Rectal smooth muscle tissue (tissue), 1 donor: ENCODE results near the gene STT3B.
"Not testable (repeated sequence)": the region's sequence is repeated elsewhere in the genome, so short reads cannot be mapped to it uniquely, and the experiment has no call there.

Experiments used
- H3K27ac ChIP-seq: one replicate; pipeline ENCODE4 v1.7.0; 2013; ENCODE audit warnings: low read depth, low read length, inconsistent platforms
- H3K27me3 ChIP-seq: one replicate; pipeline ENCODE4 v1.7.0; 2013; ENCODE audit warnings: low read length; ENCODE audit not compliant: control insufficient read depth, insufficient read depth
- H3K36me3 ChIP-seq: one replicate; pipeline ENCODE4 v1.7.0; 2013; ENCODE audit warnings: low read length; ENCODE audit not compliant: control insufficient read depth, insufficient read depth
- H3K4me1 ChIP-seq: one replicate; pipeline ENCODE4 v1.7.0; 2013; ENCODE audit warnings: low read length; ENCODE audit not compliant: control insufficient read depth, insufficient read depth
- H3K4me3 ChIP-seq: one replicate; pipeline ENCODE4 v1.7.0; 2013; ENCODE audit warnings: low read length
- H3K9ac ChIP-seq: one replicate; pipeline ENCODE4 v1.7.0; 2013; ENCODE audit warnings: low read length

STT3B gene

DNA sequence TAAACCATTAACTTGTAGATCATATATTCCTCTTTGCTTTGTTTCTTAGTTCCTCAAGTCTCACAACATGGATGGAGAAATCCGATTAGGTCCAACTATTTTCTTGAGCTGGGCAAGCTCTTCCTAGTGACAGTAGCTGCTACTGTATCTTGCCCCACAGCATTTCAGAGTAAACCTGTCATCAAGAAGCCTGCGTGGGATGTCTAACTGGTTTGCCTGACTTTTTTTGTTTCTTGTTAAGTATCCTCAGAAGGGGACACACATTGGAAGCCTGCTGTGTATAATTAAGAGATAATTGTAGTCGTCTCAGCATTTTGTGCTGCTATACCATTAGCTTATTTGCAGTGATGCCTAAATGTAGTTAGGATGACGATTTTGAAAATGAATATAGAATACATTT is 29.3 kb upstream of the STT3B start:
- H3K27ac ChIP-seq, result no peak overlapping the region
- H3K27me3 ChIP-seq, result no peaks in the 10 kb centered on the region
- H3K36me3 ChIP-seq, result no peaks in the 10 kb centered on the region
- H3K9ac ChIP-seq, result no peak overlapping the region
- H3K4me1 ChIP-seq, result no peaks in the 10 kb centered on the region
- no peak overlapping the region for H3K4me3 ChIP-seq

DNA sequence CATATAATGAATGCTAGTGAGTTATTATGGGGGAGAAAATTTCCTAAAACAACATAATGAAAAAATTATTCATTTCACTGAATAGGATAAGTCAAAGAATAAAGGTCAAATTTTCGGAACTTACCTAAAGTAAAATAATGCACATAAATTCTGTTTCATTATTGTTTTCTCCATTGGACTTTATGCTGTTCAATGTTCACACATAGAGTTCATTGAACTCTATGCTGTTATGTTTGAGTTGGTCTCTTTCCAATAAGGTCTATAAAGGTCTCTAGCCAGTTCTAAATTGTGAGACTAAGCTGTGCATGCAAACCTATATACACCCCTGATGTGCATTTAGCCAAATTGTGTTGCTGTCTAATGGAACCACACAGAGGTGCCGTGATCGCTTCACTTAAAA is 28.5 kb upstream of the STT3B start:
- no peaks in the 10 kb centered on the region for H3K4me1 ChIP-seq
- no peak overlapping the region for H3K27ac ChIP-seq
- H3K9ac ChIP-seq, result no peak overlapping the region
- no peak overlapping the region for H3K4me3 ChIP-seq
- no peaks in the 10 kb centered on the region for H3K36me3 ChIP-seq
- no peaks in the 10 kb centered on the region for H3K27me3 ChIP-seq

GRCh38 chr3:31505371-31506048 is 27.2 kb upstream of the STT3B start:
- H3K36me3 ChIP-seq, result no peaks in the 10 kb centered on the region
- H3K27me3 ChIP-seq, result no peaks in the 10 kb centered on the region
- H3K4me3 ChIP-seq, result no peak overlapping the region
- no peak overlapping the region for H3K27ac ChIP-seq
- no peaks in the 10 kb centered on the region for H3K4me1 ChIP-seq
- no peak overlapping the region for H3K9ac ChIP-seq

- not testable (repeated sequence) for H3K9ac ChIP-seq, H3K4me1 ChIP-seq, H3K27me3 ChIP-seq, H3K4me3 ChIP-seq, H3K36me3 ChIP-seq, H3K27ac ChIP-seq
Observed at GRCh38 chr3:31506515-31506914, 26.2 kb upstream of the STT3B start.

GRCh38 chr3:31508452-31509146 is 24.1 kb upstream of the STT3B start:
- Histone ChIP-seq H3K27me3 (no peaks in the 10 kb centered on the region), H3K27ac (no peak overlapping the region), H3K9ac (no peak overlapping the region), H3K4me1 (no peaks in the 10 kb centered on the region), H3K36me3 (no peaks in the 10 kb centered on the region), H3K4me3 (no peak overlapping the region)

- Histone ChIP-seq H3K36me3 (no peaks in the 10 kb centered on the region), H3K27me3 (no peaks in the 10 kb centered on the region), H3K4me1 (no peaks in the 10 kb centered on the region), H3K4me3 (no peak overlapping the region), H3K9ac (no peak overlapping the region), H3K27ac (no peak overlapping the region)
Observed at GRCh38 chr3:31509147-31509728, 23.5 kb upstream of the STT3B start.

- H3K27me3 ChIP-seq, result no peaks in the 10 kb centered on the region
- no peak overlapping the region for H3K27ac ChIP-seq
- no peaks in the 10 kb centered on the region for H3K36me3 ChIP-seq
- no peaks in the 10 kb centered on the region for H3K4me1 ChIP-seq
- no peak overlapping the region for H3K4me3 ChIP-seq
- no peak overlapping the region for H3K9ac ChIP-seq
Observed at GRCh38 chr3:31514570-31514969, 18.2 kb upstream of the STT3B start.

GRCh38 chr3:31515486-31516284 is 17.0 kb upstream of the STT3B start:
- Histone ChIP-seq H3K27me3 (no peaks in the 10 kb centered on the region), H3K9ac (no peak overlapping the region), H3K27ac (no peak overlapping the region), H3K4me3 (no peak overlapping the region), H3K4me1 (no peaks in the 10 kb centered on the region), H3K36me3 (no peaks in the 10 kb centered on the region)

GRCh38 chr3:31516757-31517156 is 16.0 kb upstream of the STT3B start:
- no peaks in the 10 kb centered on the region for H3K27me3 ChIP-seq

GRCh38 chr3:31521468-31521867 is 11.3 kb upstream of the STT3B start:
- no peak overlapping the region for H3K27ac ChIP-seq
- H3K9ac ChIP-seq, result no peak overlapping the region
- H3K27me3 ChIP-seq, result no peaks in the 10 kb centered on the region
- no peaks in the 10 kb centered on the region for H3K4me1 ChIP-seq
- H3K36me3 ChIP-seq, result no peaks in the 10 kb centered on the region
- H3K4me3 ChIP-seq, result no peak overlapping the region

More at GRCh38 chr3:31516757-31517156, 16.0 kb upstream of the STT3B start:
- H3K4me1 ChIP-seq, result no peaks in the 10 kb centered on the region
- no peak overlapping the region for H3K4me3 ChIP-seq
- no peak overlapping the region for H3K27ac ChIP-seq
- H3K9ac ChIP-seq, result no peak overlapping the region
- H3K36me3 ChIP-seq, result no peaks in the 10 kb centered on the region

- no peaks in the 10 kb centered on the region for H3K27me3 ChIP-seq
- no peaks in the 10 kb centered on the region for H3K36me3 ChIP-seq
- H3K27ac ChIP-seq, result no peak overlapping the region
- no peaks in the 10 kb centered on the region for H3K4me1 ChIP-seq
- H3K4me3 ChIP-seq, result no peak overlapping the region
- no peak overlapping the region for H3K9ac ChIP-seq
Observed at GRCh38 chr3:31522152-31522551, 10.6 kb upstream of the STT3B start.

DNA sequence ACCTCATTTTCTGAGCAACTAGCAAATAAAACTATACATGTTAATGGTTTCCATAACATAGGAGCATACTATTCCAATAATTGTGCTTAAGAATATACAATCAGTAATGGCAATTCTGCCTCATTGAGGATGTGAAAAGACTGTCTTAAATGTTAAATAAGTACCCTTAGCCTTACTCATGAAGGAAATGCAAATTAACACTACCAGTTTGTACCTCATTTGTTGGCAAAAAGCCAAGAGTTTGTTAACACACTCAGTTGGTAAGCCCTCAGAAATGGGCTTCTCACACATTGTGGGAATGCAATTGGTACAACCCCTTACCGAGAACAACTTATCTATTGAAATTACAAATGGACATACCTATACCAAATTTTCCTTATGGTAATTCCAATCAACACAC is 9.2 kb upstream of the STT3B start:
- no peak overlapping the region for H3K27ac ChIP-seq
- H3K4me1 ChIP-seq, result no peaks in the 10 kb centered on the region
- H3K9ac ChIP-seq, result no peak overlapping the region
- no peak overlapping the region for H3K4me3 ChIP-seq
- H3K27me3 ChIP-seq, result no peaks in the 10 kb centered on the region
- H3K36me3 ChIP-seq, result no peaks in the 10 kb centered on the region
